Measurements from ENCODE around the gene MED8.

MED8 gene

GRCh38 chr1:43339584-43340232 lies 49.9 kb downstream of the MED8 start:
- no peak for TF ChIP-seq REST (IDR thresholded peaks at IDR 0.05; ENCODE audit: low read depth)
- TF ChIP-seq YY1 (IDR thresholded peaks at IDR 0.05; ENCODE audit: low read depth): no peak
- no peak for TF ChIP-seq EP300 (IDR thresholded peaks at IDR 0.05; ENCODE audit: borderline replicate concordance)
- no peak for TF ChIP-seq RAD21 (IDR thresholded peaks at IDR 0.05; ENCODE audit: low read depth)
- no peak for TF ChIP-seq CREB1 (IDR thresholded peaks at IDR 0.05; ENCODE audit: low read depth)
- TF ChIP-seq TCF12 (IDR thresholded peaks at IDR 0.05; ENCODE audit: low read depth): no peak
- TF ChIP-seq USF1 (IDR thresholded peaks at IDR 0.05): no peak
- TF ChIP-seq TAF1 (IDR thresholded peaks at IDR 0.05; ENCODE audit: low read depth): no peak
- no peak for TF ChIP-seq CEBPB (IDR thresholded peaks at IDR 0.05)

GRCh38 chr1:43338001-43338400 lies 51.6 kb downstream of the MED8 start:
- no peak for TF ChIP-seq ZBTB7A (IDR thresholded peaks at IDR 0.05; ENCODE audit: low read depth)
- TF ChIP-seq MAX (IDR thresholded peaks at IDR 0.05): no peak
- no peak for TF ChIP-seq CREB1 (IDR thresholded peaks at IDR 0.05; ENCODE audit: low read depth)
- TF ChIP-seq EP300 (IDR thresholded peaks at IDR 0.05; ENCODE audit: borderline replicate concordance): no peak
- TF ChIP-seq TCF12 (IDR thresholded peaks at IDR 0.05; ENCODE audit: low read depth): no peak
- TF ChIP-seq NFIC (IDR thresholded peaks at IDR 0.05): no peak
- TF ChIP-seq CEBPB (IDR thresholded peaks at IDR 0.05): no peak
- no peak for TF ChIP-seq TAF1 (IDR thresholded peaks at IDR 0.05; ENCODE audit: low read depth)

GRCh38 chr1:43337588-43337987 lies 52.0 kb downstream of the MED8 start, which contains the start of gene MPL:
Gene MPL, plus strand, starts transcription at chr1:43337818. Its CDS starts 31 bp downstream, at chr1:43337849.
- TF ChIP-seq EGR1 (IDR thresholded peaks at IDR 0.05): no peak
- TF ChIP-seq YY1 (IDR thresholded peaks at IDR 0.05; ENCODE audit: low read depth): no peak
- no peak for TF ChIP-seq EP300 (IDR thresholded peaks at IDR 0.05; ENCODE audit: borderline replicate concordance)
- TF ChIP-seq TEAD4 (IDR thresholded peaks at IDR 0.05): no peak
- no peak for TF ChIP-seq USF1 (IDR thresholded peaks at IDR 0.05)
- TF ChIP-seq CREB1 (IDR thresholded peaks at IDR 0.05; ENCODE audit: low read depth): no peak
- no peak for TF ChIP-seq NFIC (IDR thresholded peaks at IDR 0.05)
- no peak for TF ChIP-seq RAD21 (IDR thresholded peaks at IDR 0.05; ENCODE audit: low read depth)
- no peak for TF ChIP-seq ZBTB7A (IDR thresholded peaks at IDR 0.05; ENCODE audit: low read depth)
- TF ChIP-seq REST (IDR thresholded peaks at IDR 0.05; ENCODE audit: low read depth): no peak
- TF ChIP-seq CEBPB (IDR thresholded peaks at IDR 0.05): no peak
- no peak for TF ChIP-seq MAX (IDR thresholded peaks at IDR 0.05)
- TF ChIP-seq TCF12 (IDR thresholded peaks at IDR 0.05; ENCODE audit: low read depth): no peak

GRCh38 chr1:43334453-43335205 lies 55.0 kb downstream of the MED8 start:
- TF ChIP-seq MAX (IDR thresholded peaks at IDR 0.05) (no peak), USF1 (IDR thresholded peaks at IDR 0.05) (no peak), RAD21 (IDR thresholded peaks at IDR 0.05; ENCODE audit: low read depth) (peak; percentile 4; the same call in 1 of the 2 replicates)

All from Ishikawa (cell line).